WERI-Rb-1 (cell line): ENCODE results near the gene PRELP.
"Not testable (repeated sequence)": the region's sequence is repeated elsewhere in the genome, so short reads cannot be mapped to it uniquely, and the experiment has no call there.

ENCODE experiments used
- DNase-seq: peaks from one replicate; pipeline ENCODE4 v3.0.0-alpha.2; 2020
- H3K27ac ChIP-seq: fragments of 250-450 bp; sonication (Bioruptor Pico); 2 replicates; pipeline ENCODE4 v1.5.1; 2020; ENCODE audit warnings: mild to moderate bottlenecking, moderate library complexity
- H3K27me3 ChIP-seq: fragments of 250-450 bp; sonication (Bioruptor Pico); 2 replicates; pipeline ENCODE4 v1.5.1; 2021; ENCODE audit warnings: mild to moderate bottlenecking, low read depth, moderate library complexity; ENCODE audit not compliant: insufficient read depth, severe bottlenecking
- H3K36me3 ChIP-seq: fragments of 250-450 bp; sonication (Bioruptor Pico); 2 replicates; pipeline ENCODE4 v1.5.1; 2020; ENCODE audit warnings: mild to moderate bottlenecking, moderate library complexity
- H3K4me3 ChIP-seq: 2 replicates; pipeline ENCODE4 v1.5.1; 2011; ENCODE audit warnings: low read depth, mild to moderate bottlenecking, control low read depth, low read length
- H3K9me3 ChIP-seq: fragments of 250-450 bp; sonication (Bioruptor Pico); 2 replicates; pipeline ENCODE4 v1.5.1; 2021; ENCODE audit warnings: mild to moderate bottlenecking, moderate library complexity; ENCODE audit not compliant: severe bottlenecking
- CTCF ChIP-seq: IDR thresholded peaks from 2 replicates; pipeline ENCODE4 v1.5.1; 2011; ENCODE audit warnings: low read depth, mild to moderate bottlenecking, control low read depth, inconsistent platforms, low read length

The PRELP gene

GRCh38 chr1:203443296-203443695 is 32.3 kb upstream of the PRELP start:
- Histone ChIP-seq H3K36me3 (no peaks in the 10 kb centered on the region), H3K27me3 (peaks cover 19% of the 10 kb centered on the region), H3K9me3 (peaks cover 13% of the 10 kb centered on the region), H3K4me3 (no peak overlapping the region), H3K27ac (no peak overlapping the region)
- DNase-seq: no peak
- TF ChIP-seq CTCF: no peak

- Histone ChIP-seq H3K27ac (no peak overlapping the region), H3K27me3 (peaks cover 19% of the 10 kb centered on the region), H3K36me3 (no peaks in the 10 kb centered on the region), H3K4me3 (no peak overlapping the region), H3K9me3 (peaks cover 13% of the 10 kb centered on the region)
- peak; percentile 78 for DNase-seq
- TF ChIP-seq CTCF: peak; percentile 71
These were observed 31.4 kb upstream of the PRELP start for GRCh38 chr1:203444171-203444576.

- TF ChIP-seq CTCF: no peak
- no peak for DNase-seq
- H3K4me3 ChIP-seq: no peak overlapping the region
These were observed 28.5 kb upstream of the PRELP start for GRCh38 chr1:203447151-203447550.

GRCh38 chr1:203447598-203447997 is 28.0 kb upstream of the PRELP start:
- DNase-seq, H3K36me3 ChIP-seq, H3K27ac ChIP-seq, H3K27me3 ChIP-seq, H3K4me3 ChIP-seq: not testable (repeated sequence)
- peaks cover 13% of the 10 kb centered on the region for H3K9me3 ChIP-seq

More at GRCh38 chr1:203447151-203447550, 28.5 kb upstream of the PRELP start:
- H3K9me3 ChIP-seq: peaks cover 13% of the 10 kb centered on the region
- H3K36me3 ChIP-seq: no peaks in the 10 kb centered on the region
- no peak overlapping the region for H3K27ac ChIP-seq
- H3K27me3 ChIP-seq: no peaks in the 10 kb centered on the region

GRCh38 chr1:203448521-203449061 is 27.0 kb upstream of the PRELP start:
- TF ChIP-seq CTCF: no peak
- Histone ChIP-seq H3K4me3 (no peak overlapping the region), H3K27ac (no peak overlapping the region)

GRCh38 chr1:203450001-203450400 is 25.6 kb upstream of the PRELP start:
- H3K27ac ChIP-seq: no peak overlapping the region
- no peak for DNase-seq
- H3K4me3 ChIP-seq: no peak overlapping the region
- no peaks in the 10 kb centered on the region for H3K27me3 ChIP-seq
- H3K9me3 ChIP-seq: peaks cover 11% of the 10 kb centered on the region
- no peaks in the 10 kb centered on the region for H3K36me3 ChIP-seq
- TF ChIP-seq CTCF: no peak

More at GRCh38 chr1:203448521-203449061, 27.0 kb upstream of the PRELP start:
- no peak for DNase-seq
- Histone ChIP-seq H3K36me3 (no peaks in the 10 kb centered on the region), H3K27me3 (no peaks in the 10 kb centered on the region), H3K9me3 (peaks cover 13% of the 10 kb centered on the region)
